Endothelial cell of umbilical vein (primary cell): ENCODE measurements around the gene MYADM. TPM values are rescaled to one million over a fixed set of nuclear protein-coding genes. Genes with fewer than 3 reads are reported as not detected.

ENCODE experiments used
- BruUV-seq: library from RNA; stranded (reverse); fragments of 400-500 nt; replicated peaks from 2 replicates; lab custom pipeline; 2021; lab: Mats Ljungman, UMichigan
- CTCF ChIA-PET: fragments of 300-600, 350-600 bp; sonication (Branson Sonifier 250); formaldehyde crosslinking; loops from one replicate; lab custom pipeline; 2021; ENCODE audit warnings: antibody characterized with exemption, inconsistent platforms; lab: Charles Lee
- POLR2A ChIA-PET: fragments of 300-600, 350-600 bp; sonication (Branson Sonifier 250); formaldehyde crosslinking; loops from one replicate; lab custom pipeline; 2021; ENCODE audit warnings: antibody characterized with exemption, inconsistent platforms; lab: Charles Lee
- DNase-seq: peaks from one replicate; pipeline ENCODE4 v3.0.0-alpha.2; 2011; ENCODE audit warnings: low read depth, low spot score
- FAIRE-seq: peaks from 2 replicates; lab custom pipeline; 2011; peaks lifted over from hg19 to GRCh38; lab: Jason Lieb, UNC
- H2AFZ ChIP-seq: 2 replicates; pipeline ENCODE4 v1.6.0; 2012; ENCODE audit warnings: low read depth, low read length, control low read depth, inconsistent platforms
- H3K27ac ChIP-seq: 2 replicates; pipeline ENCODE4 v1.5.1; 2011; ENCODE audit warnings: low read depth, mild to moderate bottlenecking, control low read depth, low read length, moderate library complexity; ENCODE audit not compliant: insufficient read depth
- H3K27me3 ChIP-seq, 2 experiments: 2 replicates each; pipeline versions ENCODE4 v1.6.0 to v1.6.1; 2011; ENCODE audit warnings: low read length in 2 of 2, mixed read lengths in 1 of 2; ENCODE audit not compliant: control insufficient read depth in 2 of 2, insufficient read depth in 2 of 2
- H3K36me3 ChIP-seq, 2 experiments: 2 replicates in 1 of 2; 3 replicates in 1 of 2; pipeline ENCODE4 v1.5.1; 2011; ENCODE audit warnings: low read length in 2 of 2, mild to moderate bottlenecking in 1 of 2, moderate library complexity in 1 of 2; ENCODE audit not compliant: control insufficient read depth in 2 of 2, insufficient read depth in 2 of 2; ENCODE audit errors: extremely low read depth in 1 of 2
- H3K4me1 ChIP-seq: 3 replicates; pipeline ENCODE4 v1.5.1; 2011; ENCODE audit warnings: mild to moderate bottlenecking, low read length; ENCODE audit not compliant: control insufficient read depth, insufficient read depth; ENCODE audit errors: extremely low read depth
- H3K4me2 ChIP-seq: 2 replicates; pipeline ENCODE4 v1.6.1; 2011; ENCODE audit warnings: low read length, control low read depth, mixed read lengths; ENCODE audit not compliant: insufficient read depth
- H3K4me3 ChIP-seq, 3 experiments: fragments of 200-600 bp in 1 of 3; sonication (generic), shearing (Covaris generic) in 1 of 3; replicated peaks in 1 of 3; 2 replicates each; pipeline ENCODE4 v1.5.1; 2011 to 2016; ENCODE audit warnings: control low read depth in 3 of 3, low read length in 3 of 3, mild to moderate bottlenecking in 2 of 3, inconsistent platforms in 1 of 3, low read depth in 1 of 3, moderate library complexity in 1 of 3; ENCODE audit not compliant: insufficient read depth in 1 of 3
- H3K79me2 ChIP-seq: 2 replicates; pipeline ENCODE4 v1.6.0; 2012; ENCODE audit warnings: low read length, inconsistent platforms; ENCODE audit not compliant: control insufficient read depth, insufficient read depth
- H3K9ac ChIP-seq: replicated peaks from 2 replicates; pipeline ENCODE3; 2011; ENCODE audit warnings: low read length, control low read depth; ENCODE audit not compliant: insufficient read depth; ENCODE audit errors: extremely low read depth
- H3K9me1 ChIP-seq: replicated peaks from 3 replicates; pipeline ENCODE4 v1.6.0; 2011; ENCODE audit warnings: mild to moderate bottlenecking, low read length; ENCODE audit not compliant: control insufficient read depth, insufficient read depth; ENCODE audit errors: extremely low read depth
- H3K9me3 ChIP-seq: replicated peaks from 2 replicates; pipeline ENCODE4 v1.5.1; 2012; ENCODE audit warnings: low read length, inconsistent platforms; ENCODE audit not compliant: control insufficient read depth, insufficient read depth
- H4K20me1 ChIP-seq: replicated peaks from 2 replicates; pipeline ENCODE3; 2011; ENCODE audit warnings: mild to moderate bottlenecking, low read length; ENCODE audit not compliant: control insufficient read depth, insufficient read depth; ENCODE audit errors: extremely low read depth
- CTCF ChIP-seq, 2 donors: IDR thresholded peaks; 1 replicate in 1 of 2; 2 replicates in 1 of 2; pipeline ENCODE4 v1.5.1; 2011; ENCODE audit warnings: low read length in 2 of 2, mild to moderate bottlenecking in 2 of 2, moderate library complexity in 2 of 2, control low read depth in 1 of 2, inconsistent platforms in 1 of 2, low read depth in 1 of 2; ENCODE audit not compliant: insufficient read depth in 1 of 2; ENCODE audit errors: extremely low read depth in 1 of 2
- EZH2 ChIP-seq: IDR thresholded peaks from 2 replicates; pipeline ENCODE4 v1.6.1; 2012; ENCODE audit warnings: borderline replicate concordance, low read depth, mild to moderate bottlenecking, moderate library complexity, low read length, inconsistent platforms; ENCODE audit not compliant: severe bottlenecking
- FOS ChIP-seq: IDR thresholded peaks from 2 replicates; pipeline ENCODE4 v1.6.1; 2011; ENCODE audit warnings: mild to moderate bottlenecking, low read length, moderate library complexity, borderline replicate concordance; ENCODE audit not compliant: insufficient read depth
- GATA2 ChIP-seq: IDR thresholded peaks from 2 replicates; pipeline ENCODE4 v1.7.0; 2011; ENCODE audit warnings: low read depth, mild to moderate bottlenecking, moderate library complexity, mixed read lengths, low read length; ENCODE audit not compliant: insufficient read length, insufficient read depth
- JUN ChIP-seq: IDR thresholded peaks from 2 replicates; pipeline ENCODE4 v1.6.1; 2011; ENCODE audit warnings: borderline replicate concordance, low read depth; ENCODE audit not compliant: insufficient read length, insufficient read depth
- MAX ChIP-seq: IDR thresholded peaks from 2 replicates; pipeline ENCODE4 v1.6.1; 2011; ENCODE audit not compliant: insufficient read depth, insufficient read length
- MYC ChIP-seq: IDR thresholded peaks from one replicate; pipeline ENCODE4 v1.6.1; 2011; ENCODE audit warnings: mild to moderate bottlenecking, low read depth, low read length
- POLR2A ChIP-seq: IDR thresholded peaks from 2 replicates; pipeline ENCODE4 v1.6.1; 2012; ENCODE audit warnings: low read depth, mild to moderate bottlenecking, control low read depth, low read length
- POLR2AphosphoS5 ChIP-seq: IDR thresholded peaks from 2 replicates; pipeline ENCODE4 v1.6.1; 2012; ENCODE audit warnings: low read depth, mild to moderate bottlenecking, control low read depth, low read length, moderate library complexity; ENCODE audit not compliant: insufficient read depth
- dilution Hi-C: fragments of 300-500 bp; cut with MboI; formaldehyde crosslinking; loops from one replicate; pipeline ENCODE4 v1.15.0; 2019; ENCODE audit warnings: low sequenced_read_pairs; ENCODE audit not compliant: extremely low pct_ligation_motif_present
- intact Hi-C: fragments of 100-400 bp; cut with micrococcal nuclease; formaldehyde crosslinking; loops from one replicate; pipeline ENCODE4 v1.10.0; 2022
- polyA plus RNA-seq, 4 experiments: library from polyadenylated mRNA; depleted of rRNA in 3 of 4; stranded (reverse) in 3 of 4; unstranded in 1 of 4; fragments of >200 nt; gene quantifications; 2 replicates each; pipeline versions ENCODE4 v1.2.1 to v1.2.3, GENCODE V29; 2011 to 2012; ENCODE audit warnings: missing spikeins in 1 of 4
- total RNA-seq: library from RNA; stranded (reverse); gene quantifications from 2 replicates; pipeline ENCODE4 v1.2.3, GENCODE V29; 2021

Gene MYADM
- total and polyA plus RNA-seq, 2 donors (not counting 3 experiments of a cell fraction or from before 2014, with no cell fraction given), result 100 to 133 TPM

GRCh38 chr19:53912653-53913052 is 45.0 kb downstream of the MYADM start:
- POLR2A ChIA-PET, result interaction anchor here (0.5 kb wide), 1 partner anchor 91 kb away, joined by 3 read pairs; no protein-coding TSS in a partner anchor
- H3K27ac ChIP-seq, result no peak overlapping the region
- no peaks in the 10 kb centered on the region for H3K36me3 ChIP-seq
- H3K9ac ChIP-seq, result no peak overlapping the region
- no peak for DNase-seq
- no peak for FAIRE-seq
- H3K4me1 ChIP-seq, result peaks cover 6% of the 10 kb centered on the region
- intact Hi-C loops, result no loop called here
- peaks cover 18 to 24% of the 10 kb centered on the region in 2 experiments for H3K27me3 ChIP-seq
- H4K20me1 ChIP-seq, result no peaks in the 10 kb centered on the region
- CTCF ChIA-PET, result interaction anchor here (1.1 to 1.3 kb wide), 3 partner anchors 31 to 111 kb away, joined by 3 to 7 read pairs (median 4); partner anchors contain the start of gene PRKCG
- H3K79me2 ChIP-seq, result no peaks in the 10 kb centered on the region
- no peaks in the 10 kb centered on the region for H3K9me3 ChIP-seq
- TF ChIP-seq JUN, result no peak
- TF ChIP-seq CTCF (IDR thresholded peaks at IDR 0.05; ENCODE audit: extremely low read depth in 1 of 2, insufficient read depth in 1 of 2, low read depth in 1 of 2, low read length in 2 of 2), result peak; percentile 18 to 39
- no peak overlapping the region for H2AFZ ChIP-seq
- dilution Hi-C loops, result no loop called here
- H3K4me2 ChIP-seq, result no peak overlapping the region
- BruUV-seq, result no TSS peak
- no peaks in the 10 kb centered on the region for H3K9me1 ChIP-seq
- H3K4me3 ChIP-seq, result no peak overlapping the region

GRCh38 chr19:53915000-53915399 is 47.3 kb downstream of the MYADM start:
- POLR2A ChIA-PET, result no interaction called here
- FAIRE-seq, result no peak

More at GRCh38 chr19:53915000-53915399, 47.3 kb downstream of the MYADM start:
- no peaks in the 10 kb centered on the region for H3K4me1 ChIP-seq
- intact Hi-C loops (no loop called here), dilution Hi-C loops (no loop called here)
- TF ChIP-seq GATA2 (no peak), JUN (no peak), POLR2A (no peak), EZH2 (no peak), MAX (no peak), FOS (no peak), MYC (no peak), CTCF (IDR thresholded peaks at IDR 0.05; ENCODE audit: extremely low read depth in 1 of 2, insufficient read depth in 1 of 2, low read depth in 1 of 2, low read length in 2 of 2) (no peak), POLR2AphosphoS5 (no peak)
- H3K27ac ChIP-seq, result no peak overlapping the region
- peaks cover 8 to 12% of the 10 kb centered on the region in 2 experiments for H3K27me3 ChIP-seq
- H3K4me2 ChIP-seq, result no peak overlapping the region
- H3K9me1 ChIP-seq, result no peaks in the 10 kb centered on the region
- no peaks in the 10 kb centered on the region for H3K36me3 ChIP-seq
- CTCF ChIA-PET, result no interaction called here
- no peak overlapping the region for H3K9ac ChIP-seq
- no peaks in the 10 kb centered on the region for H3K9me3 ChIP-seq
- DNase-seq, result no peak
- no peaks in the 10 kb centered on the region for H4K20me1 ChIP-seq
- no TSS peak for BruUV-seq
- H3K4me3 ChIP-seq, result no peak overlapping the region
- H2AFZ ChIP-seq, result no peak overlapping the region
- no peaks in the 10 kb centered on the region for H3K79me2 ChIP-seq
